ENCODE data around the gene ATP11B.

DNA sequence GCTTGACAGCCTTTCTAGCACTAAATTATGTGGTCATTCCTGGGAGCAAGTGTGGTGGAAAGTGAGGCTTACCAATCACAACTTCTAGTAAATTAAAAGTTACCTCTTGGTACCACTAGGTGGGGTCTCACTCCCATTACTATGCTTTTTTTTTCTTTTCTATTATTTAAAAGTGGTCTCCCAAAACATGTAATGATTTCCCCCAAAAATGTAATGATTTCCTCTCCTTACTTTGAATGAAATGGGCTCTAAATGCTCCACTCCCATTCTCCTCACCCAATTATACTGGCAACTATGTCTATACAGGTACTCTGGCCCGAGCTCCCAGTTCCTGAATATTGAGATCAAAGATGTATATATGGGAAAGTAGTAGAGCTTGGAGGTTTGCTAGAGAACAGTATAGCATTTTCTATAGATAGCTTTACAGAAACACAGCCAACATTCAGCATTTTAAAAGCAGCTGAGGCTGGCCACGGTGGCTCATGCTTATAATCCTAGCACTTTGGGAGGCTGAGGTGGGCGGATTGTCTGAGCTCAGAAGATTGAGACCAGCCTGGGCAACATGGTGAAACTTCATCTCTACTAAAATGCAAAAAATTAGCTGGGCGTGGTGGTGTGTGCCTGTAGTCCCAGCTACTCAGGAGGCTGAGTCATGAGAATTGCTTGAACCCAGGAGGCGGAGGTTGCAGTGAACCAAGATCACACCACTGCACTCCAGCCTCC, 116.2 kb downstream of the ATP11B start:
- TF ChIP-seq ZC3H10 (CRISPR knock-in tag; IDR thresholded peaks at IDR 0.05) (no peak), RARB (CRISPR knock-in tag; IDR thresholded peaks at IDR 0.05) (no peak), ARNTL (CRISPR knock-in tag; IDR thresholded peaks at IDR 0.05; ENCODE audit: borderline replicate concordance, low read depth) (no peak), ESRRG (CRISPR knock-in tag; IDR thresholded peaks at IDR 0.05) (no peak)
- TF ChIP-seq, protein P1, sequence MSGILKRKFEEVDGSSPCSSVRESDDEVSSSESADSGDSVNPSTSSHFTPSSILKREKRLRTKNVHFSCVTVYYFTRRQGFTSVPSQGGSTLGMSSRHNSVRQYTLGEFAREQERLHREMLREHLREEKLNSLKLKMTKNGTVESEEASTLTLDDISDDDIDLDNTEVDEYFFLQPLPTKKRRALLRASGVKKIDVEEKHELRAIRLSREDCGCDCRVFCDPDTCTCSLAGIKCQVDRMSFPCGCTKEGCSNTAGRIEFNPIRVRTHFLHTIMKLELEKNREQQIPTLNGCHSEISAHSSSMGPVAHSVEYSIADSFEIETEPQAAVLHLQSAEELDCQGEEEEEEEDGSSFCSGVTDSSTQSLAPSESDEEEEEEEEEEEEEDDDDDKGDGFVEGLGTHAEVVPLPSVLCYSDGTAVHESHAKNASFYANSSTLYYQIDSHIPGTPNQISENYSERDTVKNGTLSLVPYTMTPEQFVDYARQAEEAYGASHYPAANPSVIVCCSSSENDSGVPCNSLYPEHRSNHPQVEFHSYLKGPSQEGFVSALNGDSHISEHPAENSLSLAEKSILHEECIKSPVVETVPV (CRISPR knock-in tag; IDR thresholded peaks at IDR 0.05): no peak
